PFSK-1 (cell line): Measurements from ENCODE around the gene TMEM156.

Experiments
- POLR2AphosphoS5 ChIP-seq: IDR thresholded peaks from 2 replicates; pipeline ENCODE4 v1.6.1; 2012; ENCODE audit warnings: low read depth, mild to moderate bottlenecking, control low read depth, low read length, moderate library complexity
- REST ChIP-seq, 2 experiments: IDR thresholded peaks; 2 replicates each; pipeline versions ENCODE4 v1.6.1 to v1.8.0; 2011 to 2012; ENCODE audit warnings: low read depth in 2 of 2, low read length in 2 of 2, control low read depth in 1 of 2, inconsistent platforms in 1 of 2, mild to moderate bottlenecking in 1 of 2, moderate library complexity in 1 of 2; ENCODE audit not compliant: insufficient read depth in 1 of 2
- SIN3A ChIP-seq: IDR thresholded peaks from 2 replicates; pipeline ENCODE4 v1.6.1; 2012; ENCODE audit warnings: mild to moderate bottlenecking, low read length, moderate library complexity, borderline replicate concordance; ENCODE audit not compliant: insufficient read depth
- TAF1 ChIP-seq: IDR thresholded peaks from 2 replicates; pipeline ENCODE4 v1.6.1; 2012; ENCODE audit warnings: low read length, control low read depth, borderline replicate concordance; ENCODE audit not compliant: insufficient read depth

DNA sequence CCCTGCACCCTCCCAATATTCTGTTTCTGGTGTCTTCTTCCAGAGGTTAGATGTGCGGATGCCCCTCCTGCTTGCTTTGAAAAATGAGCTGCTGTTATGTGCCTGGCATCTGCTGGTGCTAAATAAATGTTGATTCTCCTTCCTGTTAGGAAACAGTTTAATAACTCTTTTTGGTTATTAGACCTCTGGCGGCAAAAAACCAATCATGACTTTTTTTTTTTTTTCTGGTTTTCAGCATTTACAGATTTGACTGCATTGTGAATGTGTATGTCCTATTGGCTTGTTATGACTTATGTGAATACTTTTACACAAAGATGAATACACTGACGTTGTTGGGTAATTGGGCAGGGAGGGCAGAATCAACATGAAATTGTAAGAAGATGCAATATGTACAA, 13.6 kb upstream of the TMEM156 start:
- TF ChIP-seq TAF1, result no peak
- TF ChIP-seq REST (IDR thresholded peaks at IDR 0.05; ENCODE audit: insufficient read depth in 1 of 2, low read depth in 2 of 2, low read length in 2 of 2), result no peak
- no peak for TF ChIP-seq POLR2AphosphoS5
- no peak for TF ChIP-seq SIN3A
